IPS-18c (cell line): ENCODE measurements around the gene METTL1.
"Not testable (repeated sequence)": the region's sequence is repeated elsewhere in the genome, so short reads cannot be mapped to it uniquely, and the experiment has no call there.

Experiments
- H3K4me3 ChIP-seq: 2 replicates; pipeline ENCODE4 v1.7.0; 2013; ENCODE audit warnings: low read depth, mild to moderate bottlenecking, low read length, moderate library complexity; ENCODE audit not compliant: insufficient read depth
- H3K9me3 ChIP-seq: one replicate; pipeline ENCODE4 v1.6.1; 2013; ENCODE audit warnings: mild to moderate bottlenecking, low read length, moderate library complexity; ENCODE audit not compliant: control insufficient read depth, insufficient read depth

Gene METTL1

GRCh38 chr12:57776247-57776587, 4.3 kb upstream of the METTL1 start:
- Histone ChIP-seq H3K9me3 (no peaks in the 10 kb centered on the region), H3K4me3 (no peak overlapping the region)

DNA sequence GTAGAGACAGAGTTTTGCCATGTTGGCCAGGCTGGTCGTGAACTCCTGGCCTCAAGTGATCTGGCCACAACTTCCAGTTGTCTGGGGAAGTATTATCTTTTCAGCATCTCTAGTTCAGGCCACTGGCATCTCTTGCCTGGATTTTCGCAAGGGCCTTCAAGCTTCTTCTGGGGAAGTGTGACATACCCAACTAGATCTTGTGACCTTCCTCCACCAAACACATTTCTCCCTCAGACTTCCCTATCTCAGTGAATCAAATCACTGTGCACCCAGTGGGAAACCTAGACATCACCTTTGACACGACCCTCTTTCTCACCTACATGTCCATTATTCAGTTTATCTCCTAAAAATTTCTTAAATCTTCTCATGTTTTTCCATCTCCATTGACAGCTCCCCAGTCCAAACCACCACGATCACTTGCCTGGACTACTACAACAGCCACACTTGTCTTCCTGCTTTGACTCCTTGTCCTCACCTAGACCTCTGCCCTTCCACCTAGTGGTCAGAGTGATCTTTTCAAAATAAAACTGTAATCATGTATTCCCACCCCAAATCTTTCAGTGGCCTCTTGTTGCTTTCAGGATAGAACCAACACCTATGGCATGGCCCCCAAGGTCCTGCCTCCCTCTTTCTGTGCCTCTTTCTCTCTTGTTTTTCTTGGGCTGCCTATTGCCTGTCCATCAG, 3.8 kb upstream of the METTL1 start:
- H3K9me3 ChIP-seq: no peaks in the 10 kb centered on the region
- no peak overlapping the region for H3K4me3 ChIP-seq

- no peaks in the 10 kb centered on the region for H3K9me3 ChIP-seq
- H3K4me3 ChIP-seq: no peak overlapping the region
Measured at GRCh38 chr12:57775044-57775443, 3.1 kb upstream of the METTL1 start.

GRCh38 chr12:57774634-57775033, 2.7 kb upstream of the METTL1 start:
- not testable (repeated sequence) for H3K4me3 ChIP-seq, H3K9me3 ChIP-seq

DNA sequence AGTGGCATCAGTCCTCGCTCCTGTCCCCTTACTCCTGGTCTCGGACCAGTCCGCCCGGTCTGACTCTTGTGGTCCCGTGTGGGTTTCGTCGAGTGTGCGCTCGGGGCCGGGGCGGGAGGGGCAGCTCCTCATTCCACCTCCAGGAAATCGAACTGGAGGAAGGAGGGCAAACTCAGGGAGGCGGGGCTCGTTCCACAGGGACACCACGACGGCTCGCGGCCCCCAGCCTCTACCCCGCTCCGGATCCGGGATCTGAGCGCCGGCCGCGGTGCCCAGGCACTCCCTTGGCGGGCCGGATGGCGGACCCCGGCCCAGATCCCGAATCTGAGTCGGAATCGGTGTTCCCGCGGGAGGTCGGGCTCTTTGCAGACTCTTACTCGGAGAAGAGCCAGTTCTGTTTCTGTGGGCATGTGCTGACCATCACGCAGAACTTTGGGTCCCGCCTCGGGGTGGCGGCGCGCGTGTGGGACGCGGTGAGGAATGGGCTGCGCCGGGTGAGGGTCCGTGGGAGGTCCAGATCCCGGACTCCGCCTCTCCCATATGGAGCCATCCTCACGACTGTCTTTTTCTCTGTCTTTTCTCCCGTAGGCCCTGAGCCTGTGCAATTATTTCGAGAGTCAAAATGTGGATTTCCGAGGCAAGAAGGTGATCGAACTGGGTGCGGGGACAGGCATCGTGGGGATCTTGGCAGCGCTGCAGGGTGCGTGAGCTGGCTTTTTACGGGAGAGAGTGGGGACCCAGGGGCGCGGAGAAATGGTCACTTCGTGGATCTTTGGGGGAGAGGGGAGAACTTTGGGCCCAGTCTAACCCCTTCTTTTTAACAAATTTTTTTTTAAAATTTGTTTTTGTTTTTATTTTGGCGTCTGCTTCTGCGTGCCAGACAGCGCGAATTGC, 771 bp upstream of the METTL1 start, which contains the start of gene EEF1AKMT3:
Gene EEF1AKMT3 (plus strand): TSS at position 186 of the 894 bp plus-strand sequence. CDS start 111 bp downstream, at position 297.
- H3K9me3 ChIP-seq: no peaks in the 10 kb centered on the region
- H3K4me3 ChIP-seq: peak within 1 kb of the TSS; percentile 100

GRCh38 chr12:57771236-57771872, 551 bp downstream of the METTL1 start:
- Histone ChIP-seq H3K4me3 (peak overlapping the region; percentile 100), H3K9me3 (no peaks in the 10 kb centered on the region)

- Histone ChIP-seq H3K9me3 (no peaks in the 10 kb centered on the region), H3K4me3 (no peak overlapping the region)
Measured at GRCh38 chr12:57770734-57771133, 1.2 kb downstream of the METTL1 start.

GRCh38 chr12:57769594-57769993, 2.3 kb downstream of the METTL1 start:
- no peak overlapping the region for H3K4me3 ChIP-seq

GRCh38 chr12:57767876-57768275, 4.0 kb downstream of the METTL1 start:
- Histone ChIP-seq H3K4me3 (no peak overlapping the region), H3K9me3 (no peaks in the 10 kb centered on the region)

More at GRCh38 chr12:57769594-57769993, 2.3 kb downstream of the METTL1 start:
- no peaks in the 10 kb centered on the region for H3K9me3 ChIP-seq

GRCh38 chr12:57767305-57767698, 4.6 kb downstream of the METTL1 start:
- peak overlapping the region; percentile 47; the same call in 1 of the 2 replicates for H3K4me3 ChIP-seq

DNA sequence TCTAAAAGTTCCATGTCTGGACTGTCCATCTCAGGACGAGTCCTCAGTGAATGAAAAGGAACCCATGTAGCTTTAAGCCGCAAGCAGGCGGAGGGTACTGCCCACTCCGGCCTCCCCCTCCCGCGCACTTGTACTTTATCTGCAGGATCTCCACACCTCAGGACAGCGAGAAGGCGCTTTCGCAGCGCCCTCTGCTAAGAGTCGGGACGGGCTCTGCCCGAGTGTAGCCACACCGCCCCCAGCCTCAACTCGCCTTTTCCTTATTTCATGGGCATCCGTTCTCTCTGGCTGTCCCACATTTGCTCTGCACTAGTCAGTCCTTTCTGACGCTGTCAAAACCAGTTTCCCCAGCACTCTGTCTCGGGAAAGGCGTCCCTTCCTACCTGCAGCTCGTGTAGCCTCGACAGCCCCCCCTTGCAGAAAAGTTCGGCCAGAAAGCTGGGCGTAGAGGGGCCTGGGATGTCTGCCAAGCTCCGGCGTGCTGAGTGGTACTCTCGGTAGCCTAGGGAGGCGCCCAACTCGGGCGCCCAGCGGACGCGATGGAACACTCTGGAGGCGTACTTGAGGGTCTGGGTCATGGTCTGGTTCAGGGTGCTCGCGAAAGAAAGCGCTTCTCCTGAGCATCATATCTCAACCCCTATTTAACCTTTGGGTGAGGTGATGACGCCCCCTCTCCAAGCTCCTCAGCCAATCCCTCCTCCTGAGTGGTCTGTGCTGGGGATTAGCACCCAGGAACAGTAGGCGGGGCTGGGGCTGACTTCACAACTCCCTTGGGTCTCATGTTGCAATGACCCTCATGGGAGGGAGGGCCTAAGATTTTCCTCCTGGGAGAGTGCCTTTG, 5.2 kb downstream of the METTL1 start, which contains the start of gene CYP27B1:
Gene CYP27B1 (minus strand): TSS at position 615 of the 841 bp plus-strand sequence. CDS start 37 bp downstream, at position 578.
- Histone ChIP-seq H3K9me3 (no peaks in the 10 kb centered on the region), H3K4me3 (peak within 1 kb of the TSS; percentile 47)

More at GRCh38 chr12:57767305-57767698, 4.6 kb downstream of the METTL1 start:
- H3K9me3 ChIP-seq: no peaks in the 10 kb centered on the region

DNA sequence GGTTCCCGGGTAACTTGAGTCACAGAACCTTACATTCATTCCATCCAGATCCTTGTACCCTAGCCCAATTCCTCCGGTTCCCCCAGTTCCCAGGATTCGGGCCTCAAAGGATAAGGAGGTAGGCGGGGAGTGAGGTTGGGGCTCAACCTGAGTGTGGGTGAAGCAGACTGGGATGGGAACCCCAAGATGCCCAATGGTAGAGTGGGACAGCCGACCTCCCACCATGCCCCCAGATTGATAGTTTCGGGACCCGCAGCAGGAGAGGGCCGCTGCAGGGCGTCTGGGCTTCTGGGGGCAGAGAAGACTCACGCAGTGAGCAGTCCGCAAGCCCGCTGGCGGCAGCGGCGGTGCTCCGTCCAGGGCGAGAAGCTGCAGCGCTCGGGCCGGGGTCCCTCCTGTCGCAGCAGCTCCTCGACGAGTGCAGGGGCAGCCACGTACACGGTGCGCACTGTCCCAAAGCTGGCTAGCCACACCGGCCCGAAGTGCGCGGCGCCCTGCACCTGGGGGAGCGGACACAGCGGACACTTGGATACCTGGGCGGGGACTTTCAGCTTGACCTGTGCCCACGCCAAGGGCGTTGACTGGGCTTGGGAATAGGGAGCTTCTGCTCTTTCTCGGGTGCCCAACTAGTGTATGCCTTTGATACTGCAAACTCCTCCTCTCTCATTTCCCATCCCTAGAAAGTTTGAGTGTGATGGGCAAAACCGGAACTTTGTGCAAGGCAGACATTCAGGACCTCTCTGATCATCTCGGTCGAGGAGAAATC, 6.0 kb downstream of the METTL1 start:
- H3K4me3 ChIP-seq: peak overlapping the region; percentile 47
- no peaks in the 10 kb centered on the region for H3K9me3 ChIP-seq

- Histone ChIP-seq H3K4me3 (peak overlapping the region; percentile 47), H3K9me3 (no peaks in the 10 kb centered on the region)
Measured at GRCh38 chr12:57765003-57765697, 6.8 kb downstream of the METTL1 start.

DNA sequence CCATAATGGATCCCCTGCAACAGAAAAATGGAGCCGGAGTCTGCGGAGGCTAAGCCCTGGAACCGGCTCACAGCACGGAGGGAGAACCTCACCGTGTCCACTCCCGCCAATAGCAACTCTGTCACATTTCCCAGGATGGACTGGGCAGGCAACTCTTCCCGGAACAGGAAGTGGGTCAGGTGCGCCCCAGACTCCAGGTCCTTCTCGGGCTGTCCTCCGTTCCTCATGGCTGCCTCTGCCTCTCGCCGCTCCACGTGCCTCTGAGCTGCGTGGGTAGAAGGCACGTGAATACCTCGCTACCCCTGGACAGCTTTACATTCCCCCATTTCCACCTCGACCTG, 7.3 kb downstream of the METTL1 start:
- Histone ChIP-seq H3K9me3 (no peaks in the 10 kb centered on the region), H3K4me3 (peak overlapping the region; percentile 47)

GRCh38 chr12:57763881-57764661, 7.8 kb downstream of the METTL1 start:
- Histone ChIP-seq H3K9me3 (no peaks in the 10 kb centered on the region), H3K4me3 (peak overlapping the region; percentile 47; the same call in 1 of the 2 replicates)
